Adrenal gland (tissue), 5 donors: Measurements from ENCODE around the gene EHBP1.

Experiments used
- POLR2A ChIP-seq, 2 donors: fragments of 450-650 bp; IDR thresholded peaks; one replicate each; pipeline ENCODE4 v1.6.1; 2017; ENCODE audit warnings: antibody characterized with exemption in 2 of 2, mild to moderate bottlenecking in 2 of 2, moderate library complexity in 1 of 2
- TF ChIP-seq, protein P1 (sequence below), 6 experiments: fragments of 450-650 bp in 4 of 6; fragments of 200-600 bp in 2 of 6; sonication (generic) in 1 of 6; IDR thresholded peaks; 1 replicate in 5 of 6; 2 replicates in 1 of 6; pipeline versions ENCODE4 v1.5.1 to v1.8.0; 2016 to 2021; ENCODE audit warnings: antibody characterized with exemption in 6 of 6, mild to moderate bottlenecking in 2 of 6, moderate library complexity in 1 of 6
- donor health status: DM: no; HTN: no; CAD: no.

DNA sequence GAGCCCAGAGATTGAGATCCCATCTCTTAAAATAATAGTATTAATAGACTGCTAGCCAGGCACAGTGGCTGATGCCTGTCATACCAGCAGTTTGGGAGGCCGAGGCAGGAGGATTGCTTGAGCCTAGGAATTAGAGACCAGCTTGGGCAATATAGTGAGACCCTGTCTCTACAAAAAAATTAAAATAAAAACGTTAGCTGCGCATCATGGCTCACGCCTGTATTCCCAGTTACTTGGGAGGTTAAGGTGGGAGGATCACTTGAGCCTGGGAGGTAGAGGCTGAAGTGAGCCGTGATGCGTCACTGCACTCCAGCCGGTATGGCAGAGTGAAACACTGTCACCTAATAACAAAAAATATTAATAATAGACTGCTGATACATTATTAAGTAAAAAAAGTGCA is 178.1 kb downstream of the EHBP1 start:
- TF ChIP-seq, protein P1, sequence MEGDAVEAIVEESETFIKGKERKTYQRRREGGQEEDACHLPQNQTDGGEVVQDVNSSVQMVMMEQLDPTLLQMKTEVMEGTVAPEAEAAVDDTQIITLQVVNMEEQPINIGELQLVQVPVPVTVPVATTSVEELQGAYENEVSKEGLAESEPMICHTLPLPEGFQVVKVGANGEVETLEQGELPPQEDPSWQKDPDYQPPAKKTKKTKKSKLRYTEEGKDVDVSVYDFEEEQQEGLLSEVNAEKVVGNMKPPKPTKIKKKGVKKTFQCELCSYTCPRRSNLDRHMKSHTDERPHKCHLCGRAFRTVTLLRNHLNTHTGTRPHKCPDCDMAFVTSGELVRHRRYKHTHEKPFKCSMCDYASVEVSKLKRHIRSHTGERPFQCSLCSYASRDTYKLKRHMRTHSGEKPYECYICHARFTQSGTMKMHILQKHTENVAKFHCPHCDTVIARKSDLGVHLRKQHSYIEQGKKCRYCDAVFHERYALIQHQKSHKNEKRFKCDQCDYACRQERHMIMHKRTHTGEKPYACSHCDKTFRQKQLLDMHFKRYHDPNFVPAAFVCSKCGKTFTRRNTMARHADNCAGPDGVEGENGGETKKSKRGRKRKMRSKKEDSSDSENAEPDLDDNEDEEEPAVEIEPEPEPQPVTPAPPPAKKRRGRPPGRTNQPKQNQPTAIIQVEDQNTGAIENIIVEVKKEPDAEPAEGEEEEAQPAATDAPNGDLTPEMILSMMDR (IDR thresholded peaks at IDR 0.05) = no peak
- no peak for TF ChIP-seq POLR2A (IDR thresholded peaks at IDR 0.05)
